Muscle layer of colon (tissue), 2 donors: ENCODE measurements around the gene SLC26A8.
"Not testable (repeated sequence)": the region's sequence is repeated elsewhere in the genome, so short reads cannot be mapped to it uniquely, and the experiment has no call there.

ENCODE experiments used
- H3K27ac ChIP-seq: one replicate; pipeline ENCODE4 v1.7.0; 2013; ENCODE audit warnings: low read depth, mild to moderate bottlenecking, low read length, moderate library complexity
- H3K27me3 ChIP-seq, 2 donors: one replicate each; pipeline ENCODE4 v1.7.0; 2013; ENCODE audit warnings: low read length in 2 of 2, mild to moderate bottlenecking in 2 of 2; ENCODE audit not compliant: insufficient read depth in 2 of 2, control insufficient read depth in 1 of 2
- H3K36me3 ChIP-seq: one replicate; pipeline ENCODE4 v1.7.0; 2013; ENCODE audit warnings: mild to moderate bottlenecking, low read length; ENCODE audit not compliant: insufficient read depth
- H3K4me1 ChIP-seq: one replicate; pipeline ENCODE4 v1.7.0; 2013; ENCODE audit warnings: mild to moderate bottlenecking, low read length; ENCODE audit not compliant: insufficient read depth
- H3K4me3 ChIP-seq, 2 donors: one replicate each; pipeline ENCODE4 v1.7.0; 2013; ENCODE audit warnings: low read length in 2 of 2, low read depth in 1 of 2, mild to moderate bottlenecking in 1 of 2, moderate library complexity in 1 of 2
- H3K9ac ChIP-seq: one replicate; pipeline ENCODE4 v1.7.0; 2013; ENCODE audit warnings: low read length
- H3K9me3 ChIP-seq: one replicate; pipeline ENCODE4 v1.7.0; 2013; ENCODE audit warnings: mild to moderate bottlenecking, low read length
- donor health status: abdominal sarcoma.
- donor health status: Adenocarcinoma of cecum.

Gene SLC26A8

GRCh38 chr6:35962779-35963560, 61.5 kb downstream of the SLC26A8 start:
- Histone ChIP-seq H3K9ac (no peak overlapping the region), H3K27ac (no peak overlapping the region), H3K4me1 (no peaks in the 10 kb centered on the region), H3K36me3 (no peaks in the 10 kb centered on the region), H3K4me3 (no peak overlapping the region), H3K9me3 (no peaks in the 10 kb centered on the region), H3K27me3 (no peaks in the 10 kb centered on the region)

DNA sequence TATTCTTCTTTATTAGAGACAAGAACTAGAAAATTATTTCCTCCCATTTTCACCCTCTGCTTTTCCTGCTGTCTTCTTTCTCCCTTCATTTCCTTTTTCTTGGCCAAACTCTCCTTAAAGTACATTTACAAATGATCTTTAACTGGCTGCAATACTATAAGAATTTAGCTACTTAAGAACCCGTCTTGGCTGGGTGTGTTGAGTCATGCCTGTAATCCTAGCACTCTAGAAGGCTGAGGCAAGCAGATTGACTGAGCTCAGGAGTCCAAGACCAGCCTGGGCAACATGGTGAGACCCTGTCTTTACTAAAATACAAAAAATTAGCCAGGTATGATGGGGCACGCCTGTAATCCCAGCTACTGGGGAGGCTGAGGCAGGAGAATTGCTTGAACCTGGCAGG, 64.3 kb downstream of the SLC26A8 start:
- H3K9ac ChIP-seq = no peak overlapping the region
- H3K36me3 ChIP-seq = no peaks in the 10 kb centered on the region
- no peak overlapping the region for H3K27ac ChIP-seq
- H3K4me3 ChIP-seq = no peak overlapping the region
- no peaks in the 10 kb centered on the region for H3K9me3 ChIP-seq
- H3K27me3 ChIP-seq = no peaks in the 10 kb centered on the region
- no peaks in the 10 kb centered on the region for H3K4me1 ChIP-seq

DNA sequence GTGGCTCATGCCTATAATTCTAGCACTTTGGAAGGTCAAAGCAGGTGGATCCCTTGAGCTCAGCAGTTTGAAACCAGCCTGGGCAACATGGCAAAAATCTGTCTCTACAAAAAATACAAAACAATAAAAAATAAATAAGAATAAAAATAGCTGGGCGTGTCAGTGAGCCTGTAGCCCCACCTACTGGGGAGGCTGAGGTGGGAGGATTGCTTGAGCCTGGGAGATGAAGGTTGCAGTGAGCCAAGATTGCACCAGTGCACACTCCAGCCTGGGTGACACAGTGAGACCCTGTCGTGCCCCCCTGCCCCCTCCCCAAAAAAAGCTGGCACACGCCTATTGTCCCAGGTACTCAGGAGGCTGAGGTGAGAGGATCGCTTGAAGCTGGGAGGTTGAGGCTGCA, 68.5 kb downstream of the SLC26A8 start:
- H3K9me3 ChIP-seq = no peaks in the 10 kb centered on the region

DNA sequence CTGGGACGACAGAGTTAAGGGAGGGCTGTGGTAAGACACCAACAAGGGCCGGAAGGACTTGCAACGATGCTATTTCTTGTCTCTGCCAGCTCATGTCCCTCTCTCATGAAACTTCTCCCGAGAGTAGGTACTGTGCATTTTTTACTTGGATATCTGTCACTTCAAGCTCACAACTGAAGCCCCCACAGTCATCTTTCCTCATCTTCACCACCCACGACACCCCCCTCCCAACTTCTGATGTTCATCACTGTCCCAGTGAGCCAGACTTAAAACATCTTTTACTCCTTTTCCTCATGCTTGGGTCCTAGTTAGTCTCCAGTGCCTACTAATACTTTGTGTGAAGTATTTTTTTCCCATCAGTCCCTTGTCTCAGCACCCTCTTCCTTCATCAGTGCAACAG, 68.9 kb downstream of the SLC26A8 start:
- no peak overlapping the region for H3K27ac ChIP-seq
- no peaks in the 10 kb centered on the region for H3K4me1 ChIP-seq
- no peaks in the 10 kb centered on the region for H3K36me3 ChIP-seq
- no peaks in the 10 kb centered on the region for H3K9me3 ChIP-seq
- no peaks in the 10 kb centered on the region for H3K27me3 ChIP-seq
- H3K4me3 ChIP-seq = no peak overlapping the region
- no peak overlapping the region for H3K9ac ChIP-seq

More for the DNA sequence above, 68.5 kb downstream of the SLC26A8 start:
- H3K27ac ChIP-seq = no peak overlapping the region
- H3K9ac ChIP-seq = no peak overlapping the region
- no peaks in the 10 kb centered on the region for H3K4me1 ChIP-seq
- H3K27me3 ChIP-seq = no peaks in the 10 kb centered on the region
- H3K4me3 ChIP-seq = no peak overlapping the region
- H3K36me3 ChIP-seq = no peaks in the 10 kb centered on the region

GRCh38 chr6:35955071-35955470, 69.4 kb downstream of the SLC26A8 start:
- Histone ChIP-seq H3K27ac (no peak overlapping the region), H3K9me3 (no peaks in the 10 kb centered on the region), H3K4me1 (no peaks in the 10 kb centered on the region), H3K9ac (no peak overlapping the region), H3K27me3 (no peaks in the 10 kb centered on the region), H3K4me3 (no peak overlapping the region), H3K36me3 (no peaks in the 10 kb centered on the region)

DNA sequence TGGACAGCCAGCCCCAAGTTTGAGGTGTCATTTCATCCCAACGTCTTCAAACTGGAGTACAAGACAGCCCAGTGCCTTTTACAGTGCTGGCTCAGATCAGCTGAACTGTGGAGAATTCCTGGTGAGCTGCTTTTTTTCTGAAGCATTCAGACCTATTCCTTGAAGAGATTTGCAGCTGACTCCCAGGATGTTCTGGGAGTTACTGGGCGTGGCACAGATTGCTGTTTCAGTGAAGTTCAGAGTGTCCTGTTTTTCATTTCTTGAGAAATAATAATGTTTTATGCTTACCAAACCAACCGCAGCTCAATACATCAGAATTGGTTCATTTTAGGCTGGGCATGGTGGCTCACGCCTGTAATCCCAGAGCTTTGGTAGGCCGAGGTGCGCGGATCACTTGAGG, 70.1 kb downstream of the SLC26A8 start:
- H3K36me3 ChIP-seq = no peaks in the 10 kb centered on the region
- no peak overlapping the region for H3K27ac ChIP-seq
- H3K4me3 ChIP-seq = no peak overlapping the region
- H3K9me3 ChIP-seq = no peaks in the 10 kb centered on the region
- H3K4me1 ChIP-seq = no peaks in the 10 kb centered on the region
- no peak overlapping the region for H3K9ac ChIP-seq
- H3K27me3 ChIP-seq = no peaks in the 10 kb centered on the region

DNA sequence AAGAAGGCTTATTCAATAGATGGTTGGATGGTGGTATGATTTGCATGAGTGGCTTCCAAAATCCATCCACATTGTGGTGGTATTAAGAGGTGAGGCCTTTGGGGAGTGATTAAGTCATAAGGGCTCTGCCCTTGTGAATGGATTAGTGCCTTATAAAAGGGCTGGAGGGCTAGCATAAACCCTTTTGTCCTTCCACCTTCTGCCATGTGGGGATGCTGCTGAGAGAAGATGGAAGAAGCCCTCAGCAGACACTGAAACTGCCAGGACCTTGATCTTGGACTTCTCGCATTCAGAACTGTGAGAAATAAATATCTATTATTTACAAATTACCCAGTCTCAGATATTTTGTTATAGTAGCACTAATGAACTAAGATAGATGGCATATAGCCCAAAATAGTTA, 75.7 kb downstream of the SLC26A8 start:
- Histone ChIP-seq H3K27me3 (no peaks in the 10 kb centered on the region), H3K4me1 (no peaks in the 10 kb centered on the region), H3K9me3 (no peaks in the 10 kb centered on the region), H3K36me3 (no peaks in the 10 kb centered on the region), H3K9ac (no peak overlapping the region), H3K4me3 (no peak overlapping the region), H3K27ac (no peak overlapping the region)

DNA sequence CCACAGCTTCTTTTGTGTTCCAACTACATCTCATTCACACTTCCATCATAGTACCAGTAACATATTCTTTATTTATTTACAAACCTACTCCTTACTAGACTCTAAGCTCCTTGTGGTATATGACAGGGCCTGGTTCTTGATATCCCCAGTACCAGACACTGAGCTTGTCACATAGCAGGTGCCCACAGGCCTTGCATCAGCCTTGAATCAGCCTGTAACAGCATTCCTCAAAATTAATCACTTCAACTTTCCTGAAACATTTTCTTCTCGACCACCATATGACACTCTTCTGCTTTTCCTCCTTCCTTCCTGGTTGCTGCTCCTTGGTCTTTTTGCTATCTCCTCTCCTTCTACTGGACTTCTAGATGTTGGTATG, 78.8 kb downstream of the SLC26A8 start:
- Histone ChIP-seq H3K4me3 (no peak overlapping the region), H3K9ac (no peak overlapping the region), H3K27ac (no peak overlapping the region), H3K36me3 (no peaks in the 10 kb centered on the region), H3K27me3 (no peaks in the 10 kb centered on the region), H3K9me3 (no peaks in the 10 kb centered on the region), H3K4me1 (no peaks in the 10 kb centered on the region)

DNA sequence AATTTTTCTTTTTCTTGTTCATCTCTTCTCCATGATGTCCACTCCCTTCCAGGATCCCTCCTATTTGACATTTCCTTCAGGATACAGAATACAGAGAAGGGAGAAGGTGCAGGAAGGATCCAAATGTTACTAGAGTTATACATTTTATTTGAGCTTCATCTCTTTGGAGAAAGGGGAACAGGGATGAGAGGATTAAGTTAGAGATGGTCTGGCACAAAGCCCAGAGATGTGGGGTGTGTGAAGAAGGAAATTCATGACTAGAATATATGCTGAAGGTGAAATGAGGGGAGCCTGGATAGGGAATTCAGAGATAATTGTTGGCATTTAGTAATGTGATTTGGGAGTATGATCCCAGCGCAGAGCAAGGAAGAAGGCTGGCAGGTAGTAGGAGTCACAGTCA, 81.1 kb downstream of the SLC26A8 start:
- no peaks in the 10 kb centered on the region for H3K9me3 ChIP-seq
- H3K27me3 ChIP-seq = no peaks in the 10 kb centered on the region
- H3K36me3 ChIP-seq = no peaks in the 10 kb centered on the region
- no peak overlapping the region for H3K9ac ChIP-seq
- H3K27ac ChIP-seq = no peak overlapping the region
- H3K4me1 ChIP-seq = no peaks in the 10 kb centered on the region
- H3K4me3 ChIP-seq = no peak overlapping the region

DNA sequence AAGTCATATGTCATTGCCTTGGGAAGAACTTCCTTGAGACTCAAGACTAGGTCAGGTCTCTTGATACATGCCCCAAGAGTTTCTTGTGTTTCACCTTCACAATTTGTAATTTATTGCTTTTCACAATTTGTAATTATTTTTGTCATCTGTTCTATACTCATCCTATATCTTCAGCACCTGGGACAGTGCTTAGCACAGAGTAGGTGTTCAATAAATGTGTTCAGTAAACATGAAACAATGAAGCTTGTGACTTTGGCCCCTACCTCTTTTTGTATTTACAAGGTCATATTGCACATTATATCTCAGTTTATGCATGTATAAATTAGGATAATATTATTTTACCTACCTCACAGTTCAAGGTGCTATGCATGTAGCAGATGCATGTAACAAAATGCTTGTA, 82.1 kb downstream of the SLC26A8 start:
- no peaks in the 10 kb centered on the region for H3K9me3 ChIP-seq
- H3K36me3 ChIP-seq = no peaks in the 10 kb centered on the region
- H3K27ac ChIP-seq = no peak overlapping the region
- H3K4me3 ChIP-seq = no peak overlapping the region
- H3K27me3 ChIP-seq = no peaks in the 10 kb centered on the region
- H3K4me1 ChIP-seq = no peaks in the 10 kb centered on the region
- no peak overlapping the region for H3K9ac ChIP-seq

GRCh38 chr6:35941170-35941569, 83.3 kb downstream of the SLC26A8 start:
- H3K27ac ChIP-seq, H3K27me3 ChIP-seq, H3K4me3 ChIP-seq, H3K9me3 ChIP-seq, H3K4me1 ChIP-seq, H3K9ac ChIP-seq, H3K36me3 ChIP-seq: not testable (repeated sequence)

GRCh38 chr6:35940014-35940413, 84.4 kb downstream of the SLC26A8 start:
- not testable (repeated sequence) for H3K27me3 ChIP-seq, H3K4me1 ChIP-seq, H3K9me3 ChIP-seq, H3K27ac ChIP-seq, H3K9ac ChIP-seq, H3K4me3 ChIP-seq, H3K36me3 ChIP-seq
